GM21619 (cell line): ENCODE measurements around the gene SMARCAL1.

ENCODE experiments used
- ATAC-seq: cut with Tn5 transposase; IDR thresholded peaks from one replicate; pipeline ENCODE4 v1.9.1; 2021; ENCODE audit not compliant: unreplicated experiment

The SMARCAL1 gene

DNA sequence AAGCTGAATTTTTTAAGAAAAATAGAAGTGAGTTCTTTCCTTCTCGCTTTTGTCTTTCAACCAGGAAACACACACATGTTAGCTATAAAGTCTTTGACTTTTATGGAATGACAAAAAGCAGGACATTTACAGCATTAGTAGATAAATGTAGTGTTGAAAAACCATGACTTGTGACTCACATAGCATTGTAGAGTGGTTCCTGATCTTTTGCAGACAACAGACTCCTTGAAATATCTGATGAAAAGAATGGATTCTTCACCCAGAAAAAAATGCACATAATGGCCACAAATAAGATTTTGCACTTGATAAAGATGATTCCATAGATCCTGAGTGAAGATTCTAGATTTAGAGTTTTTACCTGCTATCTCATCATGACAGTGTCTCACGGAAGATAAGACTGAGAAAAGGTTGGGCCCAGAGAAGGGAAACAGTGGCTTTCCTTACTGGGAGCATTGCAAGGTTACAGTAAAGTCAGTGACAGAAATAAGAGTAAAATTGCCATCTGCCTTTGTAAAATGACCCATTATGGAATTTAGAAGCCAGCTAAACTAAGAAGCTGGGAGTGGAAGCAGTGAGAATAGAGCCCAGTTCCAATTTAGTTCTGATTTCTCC, 14.0 kb downstream of the SMARCAL1 start:
- no peak for ATAC-seq

DNA sequence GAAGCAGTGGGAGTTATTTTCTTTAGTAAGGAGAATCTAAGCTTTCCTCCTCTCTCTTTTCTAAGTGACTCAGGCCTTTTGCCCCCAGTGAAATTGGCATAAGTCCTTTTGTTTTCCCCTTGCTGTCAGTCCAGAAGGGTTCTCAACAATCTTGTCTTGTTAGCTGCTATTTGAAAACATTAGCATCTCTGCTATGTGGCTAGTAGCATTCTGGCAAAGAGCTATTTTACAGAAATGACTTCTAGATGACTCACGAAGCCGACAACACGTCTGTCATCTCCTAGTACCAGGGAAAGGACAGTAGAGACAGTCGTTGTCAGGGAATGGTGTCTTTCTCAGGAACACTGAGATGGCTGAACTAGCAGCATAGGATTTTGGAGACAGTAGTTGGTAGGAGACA, 14.7 kb downstream of the SMARCAL1 start:
- ATAC-seq, result no peak

GRCh38 chr2:216428618-216429350, 16.5 kb downstream of the SMARCAL1 start:
- no peak for ATAC-seq

DNA sequence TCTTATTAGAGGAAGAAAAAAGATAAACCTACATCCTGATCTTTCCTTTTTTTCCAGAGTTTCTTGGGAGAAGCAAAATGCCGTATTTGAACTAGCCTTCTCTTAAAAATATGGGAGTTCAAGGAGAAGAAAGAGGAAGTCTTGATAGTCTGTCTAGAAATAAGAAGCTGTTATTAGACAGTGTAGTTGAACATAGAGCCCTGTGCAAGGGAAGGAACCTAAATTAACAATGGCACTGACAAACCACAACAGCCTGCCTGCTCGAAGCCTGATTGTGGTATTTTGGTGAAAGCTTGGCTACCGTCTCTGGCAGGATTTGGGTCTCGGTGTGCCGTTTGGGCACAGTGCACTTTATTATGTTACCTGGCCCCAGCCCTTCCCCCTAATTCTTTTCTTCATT, 17.1 kb downstream of the SMARCAL1 start:
- no peak for ATAC-seq

DNA sequence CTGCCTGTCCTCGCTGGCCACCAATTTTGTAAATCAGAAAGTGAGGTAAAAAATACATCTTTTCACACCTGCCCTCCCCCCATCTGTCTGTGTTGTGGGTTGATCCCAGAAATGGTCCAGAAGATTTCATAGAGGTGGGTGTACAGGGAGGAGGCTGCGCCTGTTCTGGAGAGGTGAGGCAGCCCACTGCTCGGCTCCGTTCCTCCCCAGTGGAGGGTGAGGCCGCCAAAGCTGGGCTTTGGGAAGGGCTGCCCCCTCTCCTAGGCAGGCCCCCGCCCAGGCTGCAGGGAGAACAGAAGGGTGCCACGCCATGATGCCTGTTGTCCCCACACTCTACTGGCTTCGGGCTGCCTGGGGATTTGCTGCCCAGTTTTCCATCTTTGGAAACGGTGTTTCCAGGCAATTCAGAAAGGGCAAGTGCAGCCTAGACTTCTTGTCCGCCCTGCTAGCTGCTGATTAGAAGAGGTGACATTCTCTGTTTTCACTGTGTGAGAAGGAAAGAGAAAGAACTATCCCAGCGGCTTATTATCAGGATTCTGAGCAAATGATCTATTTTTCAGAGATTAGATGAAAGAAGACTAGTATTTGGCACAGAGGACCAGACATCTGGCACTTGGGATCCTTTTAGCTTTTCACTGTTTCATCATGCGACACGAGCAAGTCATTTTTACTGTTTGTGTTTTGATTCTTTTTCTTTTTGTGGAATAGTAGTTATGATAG, 18.7 kb downstream of the SMARCAL1 start:
- ATAC-seq, result no peak

DNA sequence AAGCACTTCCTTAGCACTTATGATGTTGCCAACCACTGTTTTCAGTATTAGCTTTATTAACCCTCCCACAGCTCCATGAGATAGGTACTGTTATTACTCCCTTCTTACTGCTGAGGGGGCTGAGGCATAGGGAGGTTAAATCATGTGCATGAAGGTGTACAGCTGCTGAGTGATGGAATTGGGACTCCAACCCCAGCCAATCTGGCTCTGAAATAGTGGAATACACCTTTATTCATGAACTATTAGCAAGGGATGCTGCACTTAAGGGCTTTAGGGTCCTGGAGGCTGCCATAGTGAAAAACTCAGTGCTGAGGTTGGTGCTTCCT, 19.2 kb downstream of the SMARCAL1 start:
- ATAC-seq, result no peak

- no peak for ATAC-seq
Measured at GRCh38 chr2:216436383-216436782, 24.1 kb downstream of the SMARCAL1 start.

GRCh38 chr2:216441308-216442010, 29.2 kb downstream of the SMARCAL1 start:
- no peak for ATAC-seq

GRCh38 chr2:216445501-216445900, 33.2 kb downstream of the SMARCAL1 start:
- no peak for ATAC-seq

DNA sequence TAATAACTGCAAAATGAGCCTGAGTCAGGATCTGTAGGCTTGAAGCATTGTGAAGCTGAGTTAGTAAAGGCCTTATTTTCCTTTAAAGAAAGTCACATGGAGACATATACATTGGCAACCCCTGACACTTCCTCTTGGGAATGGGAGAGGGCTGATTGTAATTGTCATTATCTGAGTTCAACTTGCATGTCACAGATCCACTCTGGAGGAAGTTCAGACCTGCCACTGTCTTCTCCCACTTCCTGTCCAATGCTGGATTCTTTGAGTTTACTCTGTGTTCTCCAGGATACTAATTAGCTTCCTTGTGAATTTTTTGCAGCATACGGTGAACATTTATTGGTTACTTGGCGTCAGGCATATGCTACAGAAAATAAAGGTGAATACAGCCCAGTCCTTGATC, 34.1 kb downstream of the SMARCAL1 start:
- ATAC-seq, result no peak

DNA sequence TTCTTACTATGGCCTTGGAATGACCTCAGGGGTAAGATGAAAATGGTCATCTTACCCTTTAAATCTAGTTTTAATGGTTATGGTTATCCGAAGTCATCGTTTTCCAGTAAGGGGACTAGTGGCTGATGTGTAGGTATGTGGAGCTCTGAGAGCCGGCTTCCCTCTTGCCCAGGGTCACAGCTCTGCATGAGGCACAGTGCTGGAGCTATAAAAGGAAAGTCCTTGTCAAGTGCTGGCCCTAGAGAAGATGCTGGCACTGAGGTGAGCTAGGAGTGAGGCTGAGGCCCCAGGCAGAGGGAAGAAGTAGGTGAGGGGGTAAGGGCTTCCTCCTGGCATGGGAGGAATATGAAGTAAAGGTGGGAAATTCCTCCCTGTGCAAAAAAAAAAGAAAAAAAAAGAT, 35.0 kb downstream of the SMARCAL1 start:
- no peak for ATAC-seq

DNA sequence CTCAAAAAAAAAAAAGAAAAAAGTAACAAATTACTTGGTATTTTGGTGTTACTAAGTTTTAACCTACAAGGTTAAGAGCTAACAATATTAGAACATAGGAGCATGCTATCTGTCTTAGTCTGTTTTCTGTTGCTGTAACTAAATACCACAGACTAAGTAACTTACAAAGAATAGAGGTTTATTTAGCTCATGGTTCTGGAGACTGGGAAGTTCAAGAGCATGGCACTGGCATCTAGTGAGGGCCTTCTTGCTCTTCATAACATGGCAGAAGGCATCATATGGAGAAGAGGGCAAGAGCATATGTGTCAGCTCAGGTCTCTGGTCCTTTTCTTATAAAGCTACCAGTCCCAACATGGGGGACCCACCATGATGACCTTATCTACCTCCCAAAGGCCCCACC, 36.5 kb downstream of the SMARCAL1 start:
- ATAC-seq, result no peak

DNA sequence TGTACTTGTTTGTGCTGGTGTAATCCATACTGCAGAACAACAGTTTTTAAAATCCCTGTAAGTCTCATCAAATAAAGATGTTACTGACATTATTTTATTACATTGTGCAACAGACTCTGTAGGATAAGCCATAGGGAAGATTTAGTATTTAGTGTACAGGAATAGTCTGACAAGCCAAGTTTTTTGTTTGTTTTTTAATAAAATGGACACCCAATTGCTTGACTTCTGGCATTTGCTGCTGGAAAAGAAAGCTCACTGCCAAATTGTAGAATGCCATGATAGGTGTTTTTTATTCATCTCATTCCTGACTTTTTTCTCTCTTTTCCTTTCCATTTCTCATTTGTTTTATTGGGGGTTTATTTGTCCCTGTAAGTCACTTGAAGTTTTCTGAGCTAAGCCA, 38.1 kb downstream of the SMARCAL1 start:
- no peak for ATAC-seq

DNA sequence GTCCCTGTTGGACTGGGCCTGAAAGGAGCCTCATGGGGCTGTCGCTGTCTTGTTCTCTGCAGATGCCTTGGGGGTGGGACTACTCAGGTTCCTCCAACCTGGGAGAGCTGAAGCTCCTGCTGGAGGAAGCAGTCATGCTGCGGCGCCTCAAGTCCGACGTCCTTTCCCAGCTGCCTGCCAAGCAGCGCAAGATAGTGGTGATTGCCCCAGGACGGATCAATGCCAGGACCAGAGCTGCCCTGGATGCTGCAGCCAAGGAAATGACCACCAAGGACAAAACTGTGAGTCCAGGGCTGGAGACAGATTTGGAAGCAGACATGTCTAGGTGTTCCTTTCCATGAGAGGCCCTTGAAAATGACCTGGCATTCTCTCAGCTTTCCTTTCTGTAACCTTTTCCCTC, 38.5 kb downstream of the SMARCAL1 start:
- ATAC-seq, result no peak

DNA sequence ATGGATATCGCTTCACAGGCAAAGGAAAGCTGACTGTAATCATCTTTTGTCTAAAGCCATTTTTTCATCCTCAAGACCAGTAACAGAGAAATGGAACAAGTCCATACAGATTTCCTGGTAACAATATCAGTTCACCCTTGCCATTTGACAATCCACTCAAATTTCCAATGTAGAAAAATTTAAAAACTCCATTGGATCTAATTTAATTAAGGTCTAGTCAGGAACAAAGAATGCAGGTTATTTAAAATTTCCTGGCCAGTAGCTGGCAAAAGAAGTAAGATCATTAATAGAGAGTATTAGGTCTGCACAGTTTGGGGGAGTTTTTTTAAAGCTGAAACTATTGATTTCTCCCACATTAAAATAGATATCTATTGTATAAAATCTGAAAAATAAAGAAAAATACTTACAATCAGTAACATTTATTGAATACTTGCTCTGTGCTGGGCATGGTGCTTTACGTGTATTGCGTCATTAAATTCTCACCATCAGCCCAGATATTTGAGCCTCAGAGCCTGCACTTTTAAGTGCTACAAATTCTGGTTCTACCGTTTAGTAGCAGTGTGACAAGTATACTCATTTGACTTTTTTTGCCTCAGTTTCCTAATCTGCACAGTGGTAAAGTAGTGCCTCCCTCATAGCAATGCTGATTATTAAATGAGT, 41.8 kb downstream of the SMARCAL1 start:
- ATAC-seq, result no peak

GRCh38 chr2:216463148-216463547, 50.9 kb downstream of the SMARCAL1 start:
- ATAC-seq, result no peak

DNA sequence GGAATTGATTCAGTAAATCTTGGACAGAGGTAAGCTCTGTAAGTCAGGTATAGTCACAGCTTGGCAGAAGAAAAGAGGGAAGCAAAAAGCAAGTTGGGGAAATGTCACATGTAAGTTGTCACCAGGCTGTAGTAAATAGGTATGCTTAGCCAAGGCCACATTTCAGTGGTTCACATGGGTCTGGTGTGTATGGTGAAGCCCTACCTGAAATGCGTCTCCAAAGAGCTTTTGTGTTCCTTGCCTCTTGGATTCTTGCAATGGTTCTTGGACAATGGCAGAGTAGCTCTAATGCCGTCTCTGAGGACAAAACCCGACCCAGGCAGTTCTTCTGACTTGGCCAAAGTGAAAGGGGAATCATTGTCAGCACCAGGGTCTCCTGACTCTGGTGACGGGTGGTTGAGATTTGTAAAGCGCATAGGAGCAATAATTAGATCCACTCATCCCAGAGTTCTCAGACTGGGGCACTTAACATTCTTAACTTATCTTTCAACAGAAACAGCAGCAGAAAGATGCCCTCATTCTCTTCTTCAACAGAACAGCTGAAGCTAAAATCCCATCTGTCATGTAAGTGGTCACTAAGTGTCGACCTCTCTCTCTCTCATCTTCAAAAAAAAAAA, 51.9 kb downstream of the SMARCAL1 start:
- ATAC-seq, result no peak

DNA sequence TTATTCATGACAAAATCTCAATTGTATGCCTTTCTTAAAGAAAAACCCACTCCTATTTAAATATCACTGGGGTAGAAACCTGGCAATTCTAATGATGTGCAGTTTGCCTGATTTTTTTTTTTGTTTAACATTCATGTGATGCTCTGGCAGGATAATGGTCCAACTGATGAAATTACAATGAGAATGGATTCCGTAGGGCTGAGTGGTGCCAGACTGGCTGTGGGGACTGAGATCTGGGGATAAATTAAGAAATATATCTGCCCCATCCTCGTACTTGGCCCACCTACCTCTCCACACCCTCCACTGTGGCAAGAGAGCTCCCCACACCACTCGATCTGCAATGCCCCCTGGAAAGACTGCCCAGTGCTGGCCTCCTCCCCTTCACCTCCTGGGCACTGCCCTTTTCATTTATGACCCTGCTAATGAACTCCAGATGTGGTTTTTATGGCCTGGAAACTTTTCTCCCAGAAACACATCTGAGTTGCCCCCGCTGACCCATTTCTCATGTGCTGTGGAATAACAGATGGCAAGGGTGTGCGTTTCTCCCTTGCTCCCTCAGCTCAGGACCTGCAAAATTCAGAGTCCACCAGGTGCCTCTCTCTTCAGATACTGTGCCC, 53.4 kb downstream of the SMARCAL1 start:
- ATAC-seq, result no peak

- ATAC-seq, result no peak
Measured at GRCh38 chr2:216467845-216468244, 55.6 kb downstream of the SMARCAL1 start.

DNA sequence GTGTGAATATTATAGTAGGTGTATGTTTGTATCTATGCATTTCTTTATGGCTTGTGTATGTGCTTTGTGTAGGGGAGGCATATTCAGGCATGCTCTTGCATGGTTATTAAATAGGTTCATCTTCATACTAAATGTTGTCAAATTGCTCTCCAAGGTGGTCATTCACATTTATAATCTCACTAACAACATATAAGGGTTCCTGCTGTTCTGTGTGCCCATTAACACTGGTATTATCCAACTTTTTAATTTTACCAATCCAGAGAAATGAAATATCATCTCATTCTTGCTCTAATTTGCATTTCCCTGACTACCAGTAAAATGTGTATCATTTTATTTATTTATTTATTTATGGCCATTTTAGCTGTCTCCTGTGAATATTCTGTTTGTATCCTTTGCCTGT, 57.4 kb downstream of the SMARCAL1 start:
- ATAC-seq, result no peak
